GM21515 (cell line): ENCODE measurements around the gene DRGX.
A peak's percentile ranks its signal among the peaks of the same experiment; 100 is the strongest.

Source experiments
- ATAC-seq: cut with Tn5 transposase; IDR thresholded peaks from one replicate; pipeline ENCODE4 v1.9.1; 2021; ENCODE audit not compliant: unreplicated experiment

Gene DRGX

GRCh38 chr10:49363309-49364031 is 32.4 kb downstream of the DRGX start:
- no peak for ATAC-seq

- peak; percentile 95 for ATAC-seq
Measured at GRCh38 chr10:49362596-49363260, 33.2 kb downstream of the DRGX start.

- no peak for ATAC-seq
Measured at GRCh38 chr10:49361735-49362568, 33.9 kb downstream of the DRGX start.

GRCh38 chr10:49361178-49361554 is 34.7 kb downstream of the DRGX start:
- no peak for ATAC-seq

- no peak for ATAC-seq
Measured at GRCh38 chr10:49360271-49361177, 35.4 kb downstream of the DRGX start.

- no peak for ATAC-seq
Measured at GRCh38 chr10:49359349-49360270, 36.3 kb downstream of the DRGX start.

GRCh38 chr10:49357910-49358309 is 38.0 kb downstream of the DRGX start:
- no peak for ATAC-seq

- no peak for ATAC-seq
Measured at GRCh38 chr10:49356944-49357343, 38.9 kb downstream of the DRGX start.

- no peak for ATAC-seq
Measured at GRCh38 chr10:49356181-49356580, 39.7 kb downstream of the DRGX start.

GRCh38 chr10:49355221-49355620 is 40.7 kb downstream of the DRGX start:
- ATAC-seq, result no peak

GRCh38 chr10:49354593-49354992 is 41.3 kb downstream of the DRGX start:
- ATAC-seq, result no peak

GRCh38 chr10:49353895-49354566 is 41.9 kb downstream of the DRGX start:
- ATAC-seq, result no peak

- ATAC-seq, result no peak
Measured at GRCh38 chr10:49353026-49353894, 42.6 kb downstream of the DRGX start.

- no peak for ATAC-seq
Measured at GRCh38 chr10:49352323-49352722, 43.6 kb downstream of the DRGX start.

- no peak for ATAC-seq
Measured at GRCh38 chr10:49351669-49352068, 44.2 kb downstream of the DRGX start.

GRCh38 chr10:49350846-49351532 is 44.9 kb downstream of the DRGX start:
- ATAC-seq, result no peak

- ATAC-seq, result no peak
Measured at GRCh38 chr10:49350138-49350537, 45.8 kb downstream of the DRGX start.

- no peak for ATAC-seq
Measured at GRCh38 chr10:49349390-49349789, 46.5 kb downstream of the DRGX start.
